ENCODE data around the gene SIVA1.

SIVA1 gene

GRCh38 chr14:104801520-104802393, 48.8 kb downstream of the SIVA1 start:
- in situ Hi-C loops (cut with MboI; ENCODE audit: low sequenced_read_pairs, unreplicated experiment), result no loop called here
- no peak for TF ChIP-seq CTCF (IDR thresholded peaks at IDR 0.05; ENCODE audit: borderline replicate concordance, control extremely low read depth, extremely low read depth, insufficient read depth, missing control alignments)
- DNase-seq (ENCODE audit: low spot score), result no peak

- in situ Hi-C loops (cut with MboI; ENCODE audit: low sequenced_read_pairs, unreplicated experiment), result no loop called here
- no peak for DNase-seq (ENCODE audit: low spot score)
- TF ChIP-seq CTCF (IDR thresholded peaks at IDR 0.05; ENCODE audit: borderline replicate concordance, control extremely low read depth, extremely low read depth, insufficient read depth, missing control alignments), result no peak
These were observed 49.6 kb downstream of the SIVA1 start for GRCh38 chr14:104802394-104803184.

- TF ChIP-seq CTCF (IDR thresholded peaks at IDR 0.05; ENCODE audit: borderline replicate concordance, control extremely low read depth, extremely low read depth, insufficient read depth, missing control alignments), result no peak
- in situ Hi-C loops (cut with MboI; ENCODE audit: low sequenced_read_pairs, unreplicated experiment), result no loop called here
- no peak for DNase-seq (ENCODE audit: low spot score)
These were observed 50.4 kb downstream of the SIVA1 start for GRCh38 chr14:104803280-104803911.

GRCh38 chr14:104803912-104804410, 51.0 kb downstream of the SIVA1 start:
- no peak for DNase-seq (ENCODE audit: low spot score)
- TF ChIP-seq CTCF (IDR thresholded peaks at IDR 0.05; ENCODE audit: borderline replicate concordance, control extremely low read depth, extremely low read depth, insufficient read depth, missing control alignments), result no peak
- in situ Hi-C loops (cut with MboI; ENCODE audit: low sequenced_read_pairs, unreplicated experiment), result no loop called here

GRCh38 chr14:104804481-104805325, 51.8 kb downstream of the SIVA1 start:
- in situ Hi-C loops (cut with MboI; ENCODE audit: low sequenced_read_pairs, unreplicated experiment), result no loop called here
- no peak for DNase-seq (ENCODE audit: low spot score)
- TF ChIP-seq CTCF (IDR thresholded peaks at IDR 0.05; ENCODE audit: borderline replicate concordance, control extremely low read depth, extremely low read depth, insufficient read depth, missing control alignments), result no peak
